ENCODE data around the gene MYDGF.
A peak's percentile ranks its signal among the peaks of the same experiment; 100 is the strongest.

Gene MYDGF

GRCh38 chr19:4673216-4673615 is 3.1 kb upstream of the MYDGF start:
- Histone ChIP-seq H3K79me2 (ENCODE audit: control insufficient read depth, insufficient read depth, low read length, unreplicated experiment) (peaks cover 16% of the 10 kb centered on the region), H3K4me1 (ENCODE audit: control insufficient read depth, insufficient read depth, low read length, unreplicated experiment) (peaks cover 11% of the 10 kb centered on the region), H3K27ac (ENCODE audit: low read depth, low read length) (no peak overlapping the region), H2AFZ (ENCODE audit: low read length, unreplicated experiment) (no peak overlapping the region), H3K36me3 (ENCODE audit: insufficient read depth, low read length) (peaks cover 3% of the 10 kb centered on the region; the same call in 1 of the 2 replicates), H3K27me3 (ENCODE audit: insufficient read depth, low read length) (no peaks in the 10 kb centered on the region), H3K4me3 (ENCODE audit: low read depth, low read length) (no peak overlapping the region)

DNA sequence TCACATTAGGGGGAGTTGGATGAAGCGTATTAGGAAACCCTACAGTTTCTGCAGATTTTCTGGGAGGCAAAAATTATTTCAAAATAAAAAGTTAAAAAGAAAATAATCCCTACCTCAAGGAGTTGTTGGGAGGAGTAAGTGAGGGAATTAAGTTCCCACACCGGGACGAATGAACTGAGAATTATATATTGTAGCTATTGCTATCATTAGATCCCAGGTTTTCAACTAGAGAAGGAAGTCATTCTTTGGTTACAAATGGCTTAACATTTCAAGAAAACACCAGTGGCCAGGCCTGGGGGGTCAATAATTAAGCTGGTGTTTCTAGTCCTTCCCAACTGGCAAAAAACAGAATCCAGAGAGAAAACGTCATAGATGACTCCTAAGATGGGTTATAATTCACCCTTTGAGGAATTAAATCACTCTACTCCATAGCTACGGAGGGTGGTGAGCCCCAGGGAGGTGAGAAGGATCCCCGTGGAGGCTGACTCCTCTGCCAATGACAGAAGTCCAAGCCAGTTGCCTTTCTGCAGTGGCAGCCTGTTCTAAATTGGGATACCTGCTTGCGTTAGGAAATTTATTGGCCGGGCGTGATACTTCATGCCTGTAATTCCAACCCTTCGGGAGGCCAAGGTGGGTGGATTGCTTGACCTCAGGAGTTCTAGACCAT is 1.2 kb upstream of the MYDGF start:
- H3K36me3 ChIP-seq (ENCODE audit: insufficient read depth, low read length): peaks cover 9% of the 10 kb centered on the region; the same call in 1 of the 2 replicates
- no peak overlapping the region for H3K4me3 ChIP-seq (ENCODE audit: low read depth, low read length)
- H2AFZ ChIP-seq (ENCODE audit: low read length, unreplicated experiment): no peak overlapping the region
- peak overlapping the region; percentile 18; the same call in 1 of the 2 replicates for H3K27ac ChIP-seq (ENCODE audit: low read depth, low read length)
- peaks cover 11% of the 10 kb centered on the region for H3K4me1 ChIP-seq (ENCODE audit: control insufficient read depth, insufficient read depth, low read length, unreplicated experiment)
- peaks cover 22% of the 10 kb centered on the region for H3K79me2 ChIP-seq (ENCODE audit: control insufficient read depth, insufficient read depth, low read length, unreplicated experiment)
- no peaks in the 10 kb centered on the region for H3K27me3 ChIP-seq (ENCODE audit: insufficient read depth, low read length)

- H3K79me2 ChIP-seq (ENCODE audit: control insufficient read depth, insufficient read depth, low read length, unreplicated experiment): peaks cover 24% of the 10 kb centered on the region
- no peak overlapping the region for H3K4me3 ChIP-seq (ENCODE audit: low read depth, low read length)
- H3K27me3 ChIP-seq (ENCODE audit: insufficient read depth, low read length): no peaks in the 10 kb centered on the region
- peaks cover 19% of the 10 kb centered on the region for H3K36me3 ChIP-seq (ENCODE audit: insufficient read depth, low read length)
- H3K27ac ChIP-seq (ENCODE audit: low read depth, low read length): no peak overlapping the region
- no peak overlapping the region for H2AFZ ChIP-seq (ENCODE audit: low read length, unreplicated experiment)
- H3K4me1 ChIP-seq (ENCODE audit: control insufficient read depth, insufficient read depth, low read length, unreplicated experiment): peaks cover 8% of the 10 kb centered on the region
Measured at GRCh38 chr19:4664642-4665041, 5.5 kb downstream of the MYDGF start.

DNA sequence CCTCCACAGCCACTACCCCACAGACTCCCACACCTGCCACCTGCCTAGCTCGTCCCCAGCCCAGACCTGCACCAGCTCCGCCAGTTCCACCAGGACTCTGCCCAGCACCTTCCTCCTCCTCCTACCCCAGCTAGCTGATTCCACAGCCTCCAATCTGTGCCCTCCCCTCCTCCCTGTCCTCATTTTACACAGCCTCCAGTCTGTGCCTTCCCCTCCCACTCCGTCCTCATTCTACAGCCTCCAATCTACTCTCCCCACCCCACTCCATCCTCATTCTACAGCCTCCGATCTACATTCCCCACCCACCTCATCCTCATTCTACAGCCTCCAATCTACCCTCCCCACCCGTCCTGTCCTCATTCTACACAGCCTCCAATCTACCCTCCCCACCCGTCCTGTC is 7.3 kb downstream of the MYDGF start:
- Histone ChIP-seq H2AFZ (ENCODE audit: low read length, unreplicated experiment) (no peak overlapping the region), H3K27ac (ENCODE audit: low read depth, low read length) (no peak overlapping the region), H3K79me2 (ENCODE audit: control insufficient read depth, insufficient read depth, low read length, unreplicated experiment) (peaks cover 7% of the 10 kb centered on the region), H3K27me3 (ENCODE audit: insufficient read depth, low read length) (no peaks in the 10 kb centered on the region), H3K4me1 (ENCODE audit: control insufficient read depth, insufficient read depth, low read length, unreplicated experiment) (no peaks in the 10 kb centered on the region), H3K36me3 (ENCODE audit: insufficient read depth, low read length) (peaks cover 25% of the 10 kb centered on the region), H3K4me3 (ENCODE audit: low read depth, low read length) (no peak overlapping the region)

DNA sequence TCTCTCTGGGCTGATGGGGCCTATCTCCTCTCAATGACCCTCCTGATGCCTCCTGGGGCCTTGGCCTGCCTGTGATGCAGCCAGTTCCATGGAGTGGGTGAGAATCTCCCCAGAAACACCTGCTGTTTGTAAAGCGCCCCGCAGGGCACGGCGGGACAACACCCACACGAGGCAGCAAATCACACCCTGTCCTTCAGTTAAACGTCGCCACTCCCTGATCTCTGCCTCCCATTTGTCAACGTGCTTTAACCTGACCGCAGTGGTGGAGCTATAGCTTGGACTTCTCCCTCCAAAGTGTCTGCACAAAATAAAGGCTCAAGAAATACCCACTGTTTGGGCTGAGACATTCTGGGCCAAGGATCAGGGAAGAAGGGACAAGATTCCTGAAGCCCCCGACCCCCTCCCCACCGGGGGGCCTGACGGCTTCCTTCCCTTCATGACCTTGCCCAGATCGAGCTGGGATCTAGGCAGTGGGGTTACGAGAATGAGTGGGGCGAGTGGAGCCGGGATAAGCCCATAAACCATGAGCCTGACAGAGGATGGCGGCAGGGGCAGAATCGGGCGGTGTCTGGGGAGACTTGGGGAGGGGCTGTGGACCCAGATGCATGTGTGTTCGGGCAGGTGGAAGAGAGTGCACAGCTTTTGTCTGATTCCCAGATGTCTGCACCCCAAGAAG is 8.0 kb downstream of the MYDGF start:
- Histone ChIP-seq H2AFZ (ENCODE audit: low read length, unreplicated experiment) (no peak overlapping the region), H3K79me2 (ENCODE audit: control insufficient read depth, insufficient read depth, low read length, unreplicated experiment) (peaks cover 7% of the 10 kb centered on the region), H3K27me3 (ENCODE audit: insufficient read depth, low read length) (no peaks in the 10 kb centered on the region), H3K4me3 (ENCODE audit: low read depth, low read length) (no peak overlapping the region), H3K36me3 (ENCODE audit: insufficient read depth, low read length) (peaks cover 26% of the 10 kb centered on the region), H3K27ac (ENCODE audit: low read depth, low read length) (no peak overlapping the region), H3K4me1 (ENCODE audit: control insufficient read depth, insufficient read depth, low read length, unreplicated experiment) (no peaks in the 10 kb centered on the region)

DNA sequence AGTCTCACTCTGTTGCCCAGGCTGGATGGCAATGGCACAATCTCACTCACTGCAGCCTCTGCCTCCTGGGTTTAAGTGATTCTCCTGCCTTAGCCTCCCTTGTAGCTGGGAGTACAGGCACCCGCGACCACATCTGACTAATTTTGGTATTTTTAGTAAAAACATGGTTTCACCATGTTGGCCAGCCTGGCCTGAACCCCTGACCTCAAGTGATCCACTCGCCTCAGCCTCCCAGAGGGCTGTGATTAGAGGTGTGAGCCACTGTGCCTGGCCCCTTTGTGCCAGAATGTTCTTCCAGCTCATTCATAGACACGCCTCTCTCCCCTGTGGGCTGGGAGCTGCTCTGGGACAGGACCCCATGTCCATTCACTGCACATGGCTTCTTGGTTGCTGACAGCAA is 9.1 kb downstream of the MYDGF start:
- Histone ChIP-seq H2AFZ (ENCODE audit: low read length, unreplicated experiment) (no peak overlapping the region), H3K4me3 (ENCODE audit: low read depth, low read length) (no peak overlapping the region), H3K79me2 (ENCODE audit: control insufficient read depth, insufficient read depth, low read length, unreplicated experiment) (peaks cover 3% of the 10 kb centered on the region), H3K4me1 (ENCODE audit: control insufficient read depth, insufficient read depth, low read length, unreplicated experiment) (no peaks in the 10 kb centered on the region), H3K36me3 (ENCODE audit: insufficient read depth, low read length) (peaks cover 23% of the 10 kb centered on the region), H3K27me3 (ENCODE audit: insufficient read depth, low read length) (no peaks in the 10 kb centered on the region), H3K27ac (ENCODE audit: low read depth, low read length) (no peak overlapping the region)

DNA sequence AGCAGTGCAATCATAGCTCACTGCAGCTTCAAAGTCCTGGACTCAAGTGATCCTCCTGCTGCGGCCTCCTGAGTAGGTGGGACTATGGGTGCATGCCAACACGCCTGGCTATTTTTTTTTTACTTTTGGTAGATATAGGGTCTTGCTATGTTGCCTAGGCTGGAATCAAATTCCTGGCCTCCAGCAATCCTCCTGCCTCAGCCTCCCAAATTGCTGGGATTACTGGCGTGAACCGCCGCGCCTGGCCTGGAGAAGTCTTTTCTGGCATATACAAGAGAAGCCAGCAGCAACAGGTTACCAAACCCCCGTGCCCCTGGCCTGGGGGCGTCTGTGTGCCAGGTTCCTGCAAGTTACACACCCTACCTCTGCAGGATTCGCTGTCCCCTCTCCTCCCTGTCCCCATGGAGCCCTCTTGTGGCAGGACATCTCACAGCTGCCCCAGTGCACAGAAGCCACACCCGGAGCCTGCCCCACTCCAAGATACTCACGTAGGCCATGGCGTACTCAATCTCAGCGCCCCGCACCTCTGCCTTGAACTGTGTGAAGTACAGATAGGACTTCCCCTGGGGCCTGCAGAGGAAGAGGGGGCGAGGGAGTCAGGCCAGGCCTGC is 9.9 kb downstream of the MYDGF start:
- Histone ChIP-seq H2AFZ (ENCODE audit: low read length, unreplicated experiment) (no peak overlapping the region), H3K27me3 (ENCODE audit: insufficient read depth, low read length) (no peaks in the 10 kb centered on the region), H3K27ac (ENCODE audit: low read depth, low read length) (no peak overlapping the region), H3K36me3 (ENCODE audit: insufficient read depth, low read length) (peaks cover 23% of the 10 kb centered on the region), H3K4me3 (ENCODE audit: low read depth, low read length) (no peak overlapping the region), H3K79me2 (ENCODE audit: control insufficient read depth, insufficient read depth, low read length, unreplicated experiment) (peaks cover 3% of the 10 kb centered on the region), H3K4me1 (ENCODE audit: control insufficient read depth, insufficient read depth, low read length, unreplicated experiment) (no peaks in the 10 kb centered on the region)

GRCh38 chr19:4657835-4658234 is 12.3 kb downstream of the MYDGF start:
- Histone ChIP-seq H3K27me3 (ENCODE audit: insufficient read depth, low read length) (no peaks in the 10 kb centered on the region), H3K36me3 (ENCODE audit: insufficient read depth, low read length) (peaks cover 23% of the 10 kb centered on the region), H3K27ac (ENCODE audit: low read depth, low read length) (no peak overlapping the region), H2AFZ (ENCODE audit: low read length, unreplicated experiment) (no peak overlapping the region), H3K4me3 (ENCODE audit: low read depth, low read length) (no peak overlapping the region), H3K79me2 (ENCODE audit: control insufficient read depth, insufficient read depth, low read length, unreplicated experiment) (no peaks in the 10 kb centered on the region), H3K4me1 (ENCODE audit: control insufficient read depth, insufficient read depth, low read length, unreplicated experiment) (no peaks in the 10 kb centered on the region)

GRCh38 chr19:4657262-4657661 is 12.9 kb downstream of the MYDGF start:
- H3K27ac ChIP-seq (ENCODE audit: low read depth, low read length): no peak overlapping the region
- no peak overlapping the region for H3K4me3 ChIP-seq (ENCODE audit: low read depth, low read length)
- peaks cover 23% of the 10 kb centered on the region for H3K36me3 ChIP-seq (ENCODE audit: insufficient read depth, low read length)
- no peaks in the 10 kb centered on the region for H3K79me2 ChIP-seq (ENCODE audit: control insufficient read depth, insufficient read depth, low read length, unreplicated experiment)
- no peaks in the 10 kb centered on the region for H3K27me3 ChIP-seq (ENCODE audit: insufficient read depth, low read length)
- no peaks in the 10 kb centered on the region for H3K4me1 ChIP-seq (ENCODE audit: control insufficient read depth, insufficient read depth, low read length, unreplicated experiment)
- no peak overlapping the region for H2AFZ ChIP-seq (ENCODE audit: low read length, unreplicated experiment)

DNA sequence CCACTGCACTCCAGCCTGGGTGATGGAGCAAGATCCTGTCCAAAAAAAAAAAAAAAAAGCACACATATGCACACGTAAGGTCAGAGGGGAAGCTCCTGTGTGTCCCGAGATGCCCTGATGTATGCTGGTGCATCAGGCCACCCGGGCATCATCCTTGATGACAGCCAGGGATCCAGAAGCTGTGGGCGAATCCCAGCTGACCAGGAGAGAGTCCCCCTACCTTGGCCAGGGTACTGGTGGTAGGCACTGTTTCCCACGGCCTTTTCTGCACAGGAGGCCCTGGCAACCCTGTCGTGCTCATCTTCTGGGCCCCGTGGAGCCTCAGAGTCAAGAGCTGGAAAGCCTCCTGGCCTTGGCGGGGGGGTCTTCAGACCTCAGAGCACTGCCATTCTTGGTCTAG is 14.0 kb downstream of the MYDGF start:
- no peaks in the 10 kb centered on the region for H3K79me2 ChIP-seq (ENCODE audit: control insufficient read depth, insufficient read depth, low read length, unreplicated experiment)
- no peaks in the 10 kb centered on the region for H3K27me3 ChIP-seq (ENCODE audit: insufficient read depth, low read length)
- H3K4me1 ChIP-seq (ENCODE audit: control insufficient read depth, insufficient read depth, low read length, unreplicated experiment): no peaks in the 10 kb centered on the region
- peaks cover 23% of the 10 kb centered on the region for H3K36me3 ChIP-seq (ENCODE audit: insufficient read depth, low read length)
- no peak overlapping the region for H3K4me3 ChIP-seq (ENCODE audit: low read depth, low read length)
- H2AFZ ChIP-seq (ENCODE audit: low read length, unreplicated experiment): no peak overlapping the region
- H3K27ac ChIP-seq (ENCODE audit: low read depth, low read length): no peak overlapping the region

All from ACC112 (cell line).